ENCODE data around the gene NR0B1.

Gene NR0B1

GRCh38 chrX:30309139-30309571 lies at the start of gene NR0B1:
Gene NR0B1 (minus strand): TSS chrX:30309390. CDS start chrX:30309363, 27 bp downstream.
- no peak for DNase-seq (ENCODE audit: low read depth)

GRCh38 chrX:30349946-30350345 lies 40.8 kb upstream of the NR0B1 start:
- no peak for DNase-seq (ENCODE audit: low read depth)

DNA sequence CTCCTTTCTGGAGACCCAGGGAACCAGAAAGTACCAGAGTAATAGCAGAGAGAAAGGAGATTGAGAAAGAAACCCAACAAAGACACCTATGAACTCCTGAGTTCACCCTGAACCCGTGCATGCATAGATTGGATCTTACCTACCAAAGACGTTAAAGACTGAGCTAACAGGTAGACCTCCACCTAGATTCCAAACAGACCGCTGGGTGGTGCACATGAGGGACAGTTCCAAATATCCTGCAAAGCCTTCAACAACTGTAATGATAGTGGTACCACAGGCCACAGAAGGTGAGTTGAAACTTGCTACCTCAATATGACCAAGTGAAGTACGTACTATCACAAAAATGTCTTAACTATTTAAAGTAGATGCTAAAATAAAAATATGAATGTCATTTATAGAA lies 34.0 kb upstream of the NR0B1 start:
- DNase-seq (ENCODE audit: low read depth) = no peak

DNA sequence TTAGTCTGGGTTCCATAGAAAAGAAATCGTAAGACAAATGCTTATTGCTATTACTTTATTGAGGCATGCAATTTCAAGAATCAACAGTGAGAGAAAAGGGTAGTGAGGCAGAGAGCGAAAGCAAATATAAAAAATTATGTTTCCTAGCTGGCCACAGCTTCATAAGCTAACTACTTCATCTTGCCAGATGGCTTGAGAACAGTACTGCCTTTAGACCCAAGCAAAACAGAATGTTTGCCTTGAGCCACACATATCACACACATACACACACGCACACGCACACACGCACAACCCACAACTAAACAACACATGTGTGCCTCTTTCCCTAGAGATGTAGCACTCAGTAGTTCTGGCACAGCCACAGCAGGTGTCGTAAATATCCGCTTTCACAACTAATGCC lies 31.6 kb upstream of the NR0B1 start:
- no peak for DNase-seq (ENCODE audit: low read depth)

- DNase-seq (ENCODE audit: low read depth) = no peak
Observed at GRCh38 chrX:30327762-30328161, 18.6 kb upstream of the NR0B1 start.

DNA sequence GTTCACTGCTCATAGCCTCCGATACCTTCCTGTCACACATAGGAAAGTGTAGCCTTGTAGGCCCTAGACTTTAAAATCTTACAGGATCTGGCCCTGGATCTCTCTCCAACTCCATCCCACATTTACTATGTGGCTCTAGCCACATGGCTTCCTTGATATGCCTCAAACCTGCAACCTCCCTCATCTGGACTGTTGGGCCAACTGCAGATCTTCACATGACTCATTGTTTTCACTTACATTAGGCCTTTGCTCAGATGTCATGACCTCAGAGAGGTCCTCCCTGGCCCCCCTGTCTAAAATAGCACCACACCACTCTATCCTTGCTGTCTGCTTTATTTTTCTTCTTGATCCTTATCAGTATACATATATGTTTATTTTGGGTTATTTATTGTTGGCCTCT lies 8.1 kb upstream of the NR0B1 start:
- DNase-seq (ENCODE audit: low read depth) = no peak

GRCh38 chrX:30313322-30313721 lies 4.1 kb upstream of the NR0B1 start:
- DNase-seq (ENCODE audit: low read depth) = no peak

DNA sequence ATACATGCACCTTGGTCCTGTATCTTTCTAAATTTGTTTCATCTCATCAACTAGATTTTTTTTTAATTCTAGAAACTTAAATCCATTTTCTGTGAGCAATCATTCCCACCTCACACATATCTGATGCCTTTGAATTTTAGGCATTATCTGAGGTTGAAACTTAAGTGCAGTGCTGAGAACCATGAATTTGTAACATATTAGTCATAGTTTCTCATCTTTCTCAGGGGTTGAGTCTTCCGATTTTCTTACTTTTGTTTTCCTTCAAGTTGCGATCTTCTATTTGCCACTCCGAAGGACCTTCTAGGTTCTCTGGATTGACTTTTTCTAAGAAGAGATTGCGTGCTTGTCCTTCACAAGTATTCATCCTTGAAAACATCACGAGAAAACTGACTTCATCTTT lies 3.7 kb upstream of the NR0B1 start:
- DNase-seq (ENCODE audit: low read depth) = no peak

GRCh38 chrX:30310429-30311206 lies 1.4 kb upstream of the NR0B1 start:
- DNase-seq (ENCODE audit: low read depth) = no peak

- no peak for DNase-seq (ENCODE audit: low read depth)
Observed at GRCh38 chrX:30308263-30309138, 689 bp downstream of the NR0B1 start.

- DNase-seq (ENCODE audit: low read depth) = no peak
Observed at GRCh38 chrX:30307466-30307865, 1.7 kb downstream of the NR0B1 start.

DNA sequence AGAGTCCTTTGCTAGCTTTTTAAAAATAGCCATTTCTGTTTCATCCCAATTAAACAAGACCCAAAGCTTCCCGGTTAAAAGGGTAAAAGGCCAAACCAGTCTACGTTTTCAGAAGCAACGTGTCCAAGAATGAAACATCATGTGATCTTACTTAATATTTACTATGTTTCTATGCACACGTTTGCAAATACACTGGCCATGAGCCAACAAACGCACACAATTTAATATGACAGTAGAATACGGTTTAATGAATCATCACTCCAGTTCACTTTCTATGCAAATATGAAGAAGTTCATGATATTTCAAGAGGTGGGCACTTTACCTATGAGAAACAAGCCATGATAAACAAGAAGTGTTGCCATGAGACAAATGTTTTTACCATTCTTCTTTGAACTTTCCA lies 4.3 kb downstream of the NR0B1 start:
- DNase-seq (ENCODE audit: low read depth) = no peak

- DNase-seq (ENCODE audit: low read depth) = no peak
Observed at GRCh38 chrX:30302956-30303355, 6.2 kb downstream of the NR0B1 start.

- no peak for DNase-seq (ENCODE audit: low read depth)
Observed at GRCh38 chrX:30301963-30302362, 7.2 kb downstream of the NR0B1 start.

- DNase-seq (ENCODE audit: low read depth) = no peak
Observed at GRCh38 chrX:30301208-30301607, 8.0 kb downstream of the NR0B1 start.

- no peak for DNase-seq (ENCODE audit: low read depth)
Observed at GRCh38 chrX:30296408-30297254, 12.6 kb downstream of the NR0B1 start.

DNA sequence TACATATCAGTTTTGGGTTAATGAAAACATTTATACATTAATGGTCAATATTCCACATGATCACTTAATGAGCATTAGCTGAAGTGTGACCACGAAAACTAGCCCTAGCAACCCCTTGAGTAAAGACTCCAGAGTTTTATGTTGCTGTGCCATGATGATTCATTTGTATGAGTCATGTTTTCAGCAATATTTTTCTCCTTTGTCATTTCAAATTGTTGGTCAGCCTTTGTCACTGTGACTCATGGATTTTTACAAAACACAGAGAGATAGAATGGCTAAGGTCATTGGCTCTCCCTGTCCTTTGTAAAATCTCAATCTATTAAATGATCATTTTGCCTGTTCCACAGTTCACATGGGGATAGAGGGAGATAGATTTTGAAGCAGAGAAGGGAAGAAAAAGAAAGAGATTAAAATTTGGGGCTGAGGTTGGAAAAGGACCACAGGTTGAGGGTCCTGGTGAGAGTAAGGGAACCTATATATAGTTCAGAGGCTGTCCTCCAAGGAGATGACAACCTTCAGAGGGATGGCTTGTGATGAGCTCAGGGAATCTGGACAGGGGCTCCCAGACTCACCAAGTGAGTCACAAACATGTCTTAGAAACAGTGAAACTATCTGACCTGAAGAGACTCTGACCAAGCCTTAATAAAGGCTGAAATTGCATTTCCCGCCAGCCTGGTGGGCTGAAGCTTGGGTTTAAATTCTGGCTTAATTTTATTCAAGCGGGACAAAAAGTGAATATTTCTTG lies 25.6 kb downstream of the NR0B1 start:
- no peak for DNase-seq (ENCODE audit: low read depth)

- no peak for DNase-seq (ENCODE audit: low read depth)
Observed at GRCh38 chrX:30282527-30282926, 26.7 kb downstream of the NR0B1 start.

DNA sequence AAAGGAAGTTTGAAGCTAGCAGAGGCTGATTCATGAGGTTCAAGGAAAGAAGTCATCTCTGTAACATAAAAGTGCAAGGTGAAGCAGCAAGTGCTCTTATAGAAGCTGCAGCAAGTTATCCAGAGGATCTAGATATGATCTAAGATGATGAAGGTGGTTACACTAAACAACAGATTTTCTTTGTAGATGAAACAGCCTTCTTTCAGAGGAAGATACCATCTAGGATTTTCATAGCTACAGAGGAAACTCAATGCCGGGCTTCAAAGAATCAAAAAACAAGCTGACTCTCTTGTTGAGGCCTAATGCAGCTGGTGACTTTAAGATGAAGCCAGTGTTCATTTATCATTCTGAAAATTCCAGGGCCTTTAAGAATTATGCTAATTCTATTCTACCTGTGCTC lies 28.8 kb downstream of the NR0B1 start:
- DNase-seq (ENCODE audit: low read depth) = no peak

GRCh38 chrX:30278365-30278764 lies 30.8 kb downstream of the NR0B1 start:
- DNase-seq (ENCODE audit: low read depth) = no peak

DNA sequence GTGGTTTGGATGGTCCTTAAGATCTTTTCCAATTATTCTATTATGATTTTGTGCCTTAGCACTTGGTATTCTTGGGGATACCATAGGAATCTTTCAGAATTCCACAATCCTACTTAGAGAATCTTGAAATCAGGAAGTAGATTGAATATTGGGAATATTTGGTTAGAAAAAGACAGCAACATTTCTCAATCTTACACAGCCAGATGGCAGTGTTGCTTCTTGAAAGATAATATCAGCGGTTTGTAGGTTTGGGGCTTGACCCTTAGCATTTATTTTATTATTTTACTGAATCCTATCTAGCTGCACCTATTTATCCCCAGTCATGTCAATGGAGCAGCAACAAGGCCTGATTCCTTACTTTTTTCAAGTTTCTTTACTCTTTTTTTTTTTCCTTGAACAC lies 33.7 kb downstream of the NR0B1 start:
- DNase-seq (ENCODE audit: low read depth) = no peak

DNA sequence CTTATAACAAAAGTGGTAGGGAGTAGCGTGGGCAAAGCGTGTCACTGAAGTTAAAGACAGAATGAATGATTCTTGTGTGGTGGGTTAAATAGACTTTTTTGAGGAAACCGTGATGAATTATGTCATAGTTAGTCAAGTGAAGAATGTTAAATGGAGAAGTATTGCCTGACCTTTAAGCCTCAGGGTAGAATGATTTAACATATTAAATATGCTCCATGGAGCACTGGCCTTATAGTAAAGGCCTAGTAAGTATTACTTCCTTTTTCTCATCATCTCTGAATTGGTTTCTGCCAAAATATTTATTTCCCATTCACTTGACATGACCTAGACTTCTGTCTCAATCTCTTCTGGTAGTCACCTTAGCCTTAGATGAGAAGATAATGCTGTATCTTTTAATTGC lies 38.6 kb downstream of the NR0B1 start:
- no peak for DNase-seq (ENCODE audit: low read depth)

Measured in activated T-cell treated with anti-CD3 and anti-CD28 coated beads for 48 hours (primary cell).